Erythroblast (primary cell): ENCODE results near the gene NEGR1.

ENCODE experiments used
- DNase-seq, 2 experiments: peaks; one replicate each; lab custom pipeline; 2025; lab: John Stamatoyannopoulos, UW
- GATA1 ChIP-seq: IDR thresholded peaks from 2 replicates; pipeline ENCODE4 v1.6.1; 2011; ENCODE audit warnings: low read depth, mild to moderate bottlenecking, control low read depth, low read length, moderate library complexity
- POLR2A ChIP-seq: IDR thresholded peaks from 2 replicates; pipeline ENCODE4 v1.6.1; 2011; ENCODE audit warnings: mild to moderate bottlenecking, low read length

Gene NEGR1

GRCh38 chr1:72064196-72065075 is 217.9 kb downstream of the NEGR1 start:
- TF ChIP-seq GATA1 (no peak), POLR2A (no peak)
- DNase-seq: no peak

GRCh38 chr1:72063364-72064044 is 218.8 kb downstream of the NEGR1 start:
- no peak for DNase-seq
- TF ChIP-seq GATA1 (no peak), POLR2A (no peak)

DNA sequence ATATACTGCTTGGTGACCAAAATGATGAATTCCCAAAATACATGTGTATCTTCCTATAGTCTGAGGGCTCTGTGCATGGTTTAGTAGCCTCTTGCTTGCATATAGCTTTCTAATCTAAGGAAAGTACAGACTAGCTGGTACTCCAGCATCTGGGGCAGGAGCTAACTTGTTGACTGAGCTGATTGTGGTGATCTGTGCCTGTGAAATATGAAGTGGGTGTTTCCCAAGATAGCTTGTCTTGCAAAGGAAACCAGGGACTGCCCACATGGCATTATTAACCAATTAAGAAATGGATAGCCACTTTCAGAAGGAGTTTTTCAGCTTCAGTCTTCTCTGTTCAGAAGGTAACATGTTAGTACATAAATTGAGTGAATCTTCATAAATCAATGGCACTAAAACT is 219.8 kb downstream of the NEGR1 start:
- no peak for DNase-seq
- TF ChIP-seq POLR2A (no peak), GATA1 (no peak)

DNA sequence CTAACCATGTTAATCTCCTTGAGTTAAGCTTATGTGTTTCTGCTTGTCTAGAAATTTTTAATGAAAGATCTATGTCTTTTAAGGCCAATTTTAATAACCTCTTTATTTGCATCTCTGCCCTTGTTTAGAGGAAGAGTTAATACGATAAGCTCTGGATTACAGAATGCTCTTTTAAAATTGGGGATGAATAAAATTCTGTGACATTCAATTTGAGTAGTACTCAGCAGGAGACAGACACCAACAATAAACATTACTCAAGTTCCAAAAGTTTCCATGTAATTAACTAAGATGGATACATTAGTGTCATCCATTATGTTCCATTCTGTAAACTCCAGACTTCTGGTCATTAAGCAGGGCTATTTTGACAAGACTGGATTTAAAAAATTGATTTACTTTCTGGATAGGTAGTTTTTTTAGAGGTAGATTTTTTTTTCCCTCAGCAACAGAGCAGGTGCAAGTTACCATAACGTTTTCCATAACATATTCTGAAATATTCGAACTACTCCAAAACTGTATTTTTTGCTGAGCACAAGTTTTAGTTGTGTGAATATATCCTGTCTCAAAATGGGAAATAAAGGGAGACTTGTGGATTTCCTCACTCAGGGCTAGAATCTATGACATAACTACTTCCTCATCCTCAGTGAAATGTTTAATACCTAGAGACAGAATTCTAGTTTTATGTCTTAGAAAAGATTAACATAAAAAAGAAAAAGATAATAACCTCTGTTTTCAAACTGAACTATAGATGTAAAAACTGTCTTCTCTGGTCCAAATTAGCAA is 221.7 kb downstream of the NEGR1 start:
- no peak for DNase-seq
- no peak for TF ChIP-seq GATA1

- TF ChIP-seq GATA1: no peak
- no peak for TF ChIP-seq POLR2A
- no peak for DNase-seq
Measured at GRCh38 chr1:72056516-72056915, 225.8 kb downstream of the NEGR1 start.

- TF ChIP-seq GATA1 (no peak), POLR2A (no peak)
- DNase-seq: no peak
Measured at GRCh38 chr1:72051538-72051937, 230.8 kb downstream of the NEGR1 start.

DNA sequence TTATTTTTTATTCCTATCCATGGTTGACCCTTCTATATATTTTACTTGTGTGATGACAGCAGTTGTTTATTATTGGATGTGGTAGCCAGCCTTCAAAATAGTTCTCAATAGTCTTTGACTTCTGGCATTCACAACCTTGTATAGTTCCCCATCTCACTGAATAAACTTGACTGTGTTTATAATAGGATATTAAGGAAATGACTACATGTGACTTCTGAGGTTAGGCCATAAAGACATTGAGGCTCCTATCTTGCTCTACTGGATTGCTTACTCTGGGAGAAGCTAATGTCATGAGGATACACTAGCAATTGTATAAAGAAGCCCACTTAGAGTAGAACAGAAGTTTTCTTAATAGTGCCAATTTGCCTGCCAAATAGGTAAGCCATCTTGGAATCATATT is 231.8 kb downstream of the NEGR1 start:
- DNase-seq: no peak
- TF ChIP-seq POLR2A (no peak), GATA1 (no peak)

DNA sequence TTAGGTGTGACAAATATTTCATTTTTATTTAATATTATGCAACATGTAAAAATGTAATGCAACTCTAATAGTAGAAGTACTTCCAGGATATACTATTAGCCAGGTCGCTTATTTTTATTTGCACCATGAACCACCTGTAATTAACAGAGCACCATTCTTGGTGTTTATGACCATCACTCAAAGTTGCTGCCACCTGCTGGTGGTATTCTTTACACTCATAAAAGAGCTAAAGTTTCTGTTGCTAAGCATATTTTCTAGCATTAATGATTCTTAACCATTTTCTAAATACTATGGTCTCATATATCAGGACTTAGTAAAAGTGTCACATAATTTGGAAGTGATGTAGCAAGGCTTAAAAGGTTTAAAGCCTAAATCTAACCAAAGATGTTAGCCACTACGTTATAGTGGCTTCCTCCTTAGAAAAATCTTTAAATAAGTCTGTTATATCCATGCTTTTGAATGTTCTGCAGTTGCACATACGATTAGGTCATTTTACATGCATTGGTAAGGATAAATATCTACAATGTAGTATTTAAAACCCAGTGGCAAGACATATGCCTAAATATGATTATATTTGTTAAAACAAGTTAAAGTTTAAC is 244.5 kb downstream of the NEGR1 start:
- DNase-seq: peak; percentile 24 to 56
- TF ChIP-seq GATA1: no peak
- TF ChIP-seq POLR2A: no peak

DNA sequence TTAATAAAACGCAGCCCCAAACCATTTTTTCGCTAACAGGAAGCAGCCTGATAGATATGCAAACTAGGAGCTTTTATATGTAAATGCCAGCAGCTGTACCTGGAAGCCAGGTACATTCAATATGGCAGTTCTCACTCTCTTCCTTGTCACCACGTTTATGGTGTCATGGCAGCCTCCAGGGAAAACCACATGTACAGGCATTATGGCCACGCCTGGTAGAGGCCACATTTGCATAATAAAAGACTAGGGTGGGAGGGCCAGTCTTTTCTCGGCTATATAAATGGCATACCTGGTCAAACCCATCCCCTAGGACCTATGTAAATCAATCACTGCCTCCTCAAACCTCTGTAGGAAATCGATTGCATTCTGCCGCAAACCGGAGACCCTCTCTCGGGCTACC is 247.5 kb downstream of the NEGR1 start:
- TF ChIP-seq POLR2A (no peak), GATA1 (no peak)

GRCh38 chr1:72023063-72023930 is 259.0 kb downstream of the NEGR1 start:
- DNase-seq: no peak

More for the DNA sequence above, 247.5 kb downstream of the NEGR1 start:
- DNase-seq: no peak

GRCh38 chr1:72018562-72018961 is 263.8 kb downstream of the NEGR1 start:
- no peak for DNase-seq
- no peak for TF ChIP-seq POLR2A
- TF ChIP-seq GATA1: no peak

More at GRCh38 chr1:72023063-72023930, 259.0 kb downstream of the NEGR1 start:
- no peak for TF ChIP-seq GATA1
- TF ChIP-seq POLR2A: no peak

DNA sequence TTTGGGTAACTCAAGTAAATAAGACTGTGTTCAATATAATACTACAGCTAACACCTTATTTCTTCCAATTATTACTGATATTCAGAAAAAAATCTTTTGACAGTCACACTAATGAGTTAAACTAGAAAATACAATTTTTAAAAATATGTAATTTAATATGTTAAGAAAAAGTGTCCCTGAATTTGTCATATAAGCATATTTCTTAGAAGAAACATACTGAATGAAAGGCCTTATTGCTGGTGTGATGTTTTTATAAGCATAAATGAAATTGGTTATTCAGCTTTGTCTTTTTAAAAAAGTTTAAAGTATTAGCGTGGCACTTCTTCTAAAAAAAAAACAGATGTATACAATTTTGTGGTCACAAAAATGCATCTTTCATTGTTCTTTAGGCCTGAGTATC is 267.3 kb downstream of the NEGR1 start:
- TF ChIP-seq POLR2A: no peak
- TF ChIP-seq GATA1: no peak

More for the DNA sequence above, 267.3 kb downstream of the NEGR1 start:
- DNase-seq: no peak
